GM18508 (cell line): Measurements from ENCODE around the gene CALCB.

Experiments
- ATAC-seq: cut with Tn5 transposase; IDR thresholded peaks from one replicate; pipeline ENCODE4 v1.9.1; 2021; ENCODE audit warnings: moderate number of reproducible peaks; ENCODE audit not compliant: insufficient read depth, unreplicated experiment

CALCB gene

GRCh38 chr11:15114501-15115475 lies 41.4 kb downstream of the CALCB start, which contains the start of gene INSC:
INSC (plus strand) TSS chr11:15114923; CDS start chr11:15149175, 34,252 bp downstream.
- no peak for ATAC-seq

- no peak for ATAC-seq
These were observed 42.3 kb downstream of the CALCB start for GRCh38 chr11:15115686-15116085.

GRCh38 chr11:15117751-15118150 lies 44.4 kb downstream of the CALCB start:
- no peak for ATAC-seq

GRCh38 chr11:15118431-15118830 lies 45.0 kb downstream of the CALCB start:
- no peak for ATAC-seq

GRCh38 chr11:15119352-15119751 lies 46.0 kb downstream of the CALCB start:
- ATAC-seq: no peak

GRCh38 chr11:15119826-15120225 lies 46.4 kb downstream of the CALCB start:
- ATAC-seq: no peak

GRCh38 chr11:15123849-15124248 lies 50.5 kb downstream of the CALCB start:
- ATAC-seq: no peak

- no peak for ATAC-seq
These were observed 51.1 kb downstream of the CALCB start for GRCh38 chr11:15124528-15124927.

- no peak for ATAC-seq
These were observed 53.9 kb downstream of the CALCB start for GRCh38 chr11:15127341-15127740.
